Measurements from ENCODE around the gene JAG2. TPM values are rescaled to one million over a fixed set of nuclear protein-coding genes. Genes with fewer than 3 reads are reported as not detected.

The JAG2 gene
- total and polyA plus RNA-seq, 2 of the 13 experiments (the other 11 are each of a cell fraction or from before 2014, with no cell fraction given) = 0.04 to 0.16 TPM

- no peak for DNase-seq (ENCODE audit: low spot score)
- no peaks in the 10 kb centered on the region for H3K9me3 ChIP-seq (ENCODE audit: low read length)
- intact Hi-C loops (cut with micrococcal nuclease; ENCODE audit: unreplicated experiment) (no loop called here), in situ Hi-C loops (cut with HindIII; ENCODE audit: extremely low pct_ligation_motif_present, low pct_unique_long_range_greater_than_20kb) (loop anchor here (5.0 kb wide), 1 partner anchor 79 kb away; no protein-coding TSS in a partner anchor)
- peak; percentile 55 for ATAC-seq
- H3K4me2 ChIP-seq (ENCODE audit: low read depth, low read length) = no peak overlapping the region
- 5% methylated on average over 15 of the region's 18 CpGs for WGBS (ENCODE audit: low lambda C conversion rate)
- FAIRE-seq = no peak
- CTCF ChIA-PET (ENCODE audit: low intra/inter-chr PET ratio, low total read pairs) = interaction anchor here (1.6 kb wide), 1 partner anchor 149 kb away, joined by 12 read pairs; no protein-coding TSS in a partner anchor
- BruUV-seq (replicated peaks) = no TSS peak
- H3K9ac ChIP-seq (ENCODE audit: insufficient read depth, low read depth, low read length) = no peak overlapping the region
- no peaks in the 10 kb centered on the region; the same call in 1 of the 2 replicates for H4K20me1 ChIP-seq (ENCODE audit: insufficient read depth, low read length)
- TF ChIP-seq ATF7-NPFF (CRISPR knock-in tag; IDR thresholded peaks at IDR 0.05; ENCODE audit: low read depth) (no peak), RAD21 (CRISPR knock-in tag; IDR thresholded peaks at IDR 0.05) (peak; percentile 63; the same call in 1 of the 2 replicates), XRCC5 (optimal IDR thresholded peaks at IDR 0.05; ENCODE audit: low read length) (peak; percentile 78), STAG1 (CRISPR knock-in tag; IDR thresholded peaks at IDR 0.05) (peak; percentile 49), ZNF678 (CRISPR knock-in tag; IDR thresholded peaks at IDR 0.05) (no peak), ARNT2 (CRISPR knock-in tag; IDR thresholded peaks at IDR 0.05; ENCODE audit: low read depth) (no peak), KDM2A (CRISPR knock-in tag; IDR thresholded peaks at IDR 0.05; ENCODE audit: borderline replicate concordance, low read depth) (peak; percentile 77; the same call in 1 of the 2 replicates), PCBP1 (IDR thresholded peaks at IDR 0.05; ENCODE audit: borderline replicate concordance, low read depth, low read length) (0 out of 2 replicates have a peak, but pooled peaks have one; percentile 16), UBTF (CRISPR knock-in tag; IDR thresholded peaks at IDR 0.05) (peak; percentile 18; the same call in 1 of the 2 replicates), YY1 (IDR thresholded peaks at IDR 0.05; ENCODE audit: insufficient read depth, insufficient replicate concordance, low read depth, low read length) (peak; percentile 43), SIX4 (CRISPR knock-in tag; IDR thresholded peaks at IDR 0.05) (no peak), SPEN (CRISPR knock-in tag; IDR thresholded peaks at IDR 0.05; ENCODE audit: low read depth) (no peak), GABPB1 (CRISPR knock-in tag; IDR thresholded peaks at IDR 0.05) (0 out of 2 replicates have a peak, but pooled peaks have one; percentile 27), HNRNPLL (IDR thresholded peaks at IDR 0.05; ENCODE audit: low read depth, low read length, poor library complexity, severe bottlenecking) (peak; percentile 18)
- TF ChIP-seq, protein P1, sequence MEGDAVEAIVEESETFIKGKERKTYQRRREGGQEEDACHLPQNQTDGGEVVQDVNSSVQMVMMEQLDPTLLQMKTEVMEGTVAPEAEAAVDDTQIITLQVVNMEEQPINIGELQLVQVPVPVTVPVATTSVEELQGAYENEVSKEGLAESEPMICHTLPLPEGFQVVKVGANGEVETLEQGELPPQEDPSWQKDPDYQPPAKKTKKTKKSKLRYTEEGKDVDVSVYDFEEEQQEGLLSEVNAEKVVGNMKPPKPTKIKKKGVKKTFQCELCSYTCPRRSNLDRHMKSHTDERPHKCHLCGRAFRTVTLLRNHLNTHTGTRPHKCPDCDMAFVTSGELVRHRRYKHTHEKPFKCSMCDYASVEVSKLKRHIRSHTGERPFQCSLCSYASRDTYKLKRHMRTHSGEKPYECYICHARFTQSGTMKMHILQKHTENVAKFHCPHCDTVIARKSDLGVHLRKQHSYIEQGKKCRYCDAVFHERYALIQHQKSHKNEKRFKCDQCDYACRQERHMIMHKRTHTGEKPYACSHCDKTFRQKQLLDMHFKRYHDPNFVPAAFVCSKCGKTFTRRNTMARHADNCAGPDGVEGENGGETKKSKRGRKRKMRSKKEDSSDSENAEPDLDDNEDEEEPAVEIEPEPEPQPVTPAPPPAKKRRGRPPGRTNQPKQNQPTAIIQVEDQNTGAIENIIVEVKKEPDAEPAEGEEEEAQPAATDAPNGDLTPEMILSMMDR (CRISPR knock-in tag; IDR thresholded peaks at IDR 0.05) = peak; percentile 84
- no peak overlapping the region for H3K27ac ChIP-seq (ENCODE audit: extremely low read length, insufficient read depth, low read length)
- H3K79me2 ChIP-seq (ENCODE audit: insufficient read depth, low read length) = no peaks in the 10 kb centered on the region
- peaks cover 32% of the 10 kb centered on the region for H3K4me1 ChIP-seq (ENCODE audit: insufficient read depth, low read length)
- H3K4me3 ChIP-seq (replicated peaks in 1 of 3; ENCODE audit: insufficient read depth in 1 of 3, low read depth in 2 of 3, low read length in 3 of 3) = no peak overlapping the region
- POLR2A ChIA-PET = no interaction called here
- no peaks in the 10 kb centered on the region for H3K36me3 ChIP-seq (replicated peaks in 1 of 2; ENCODE audit: control insufficient read depth in 1 of 2, insufficient read depth in 2 of 2, low read length in 2 of 2)
- H2AFZ ChIP-seq (ENCODE audit: low read length) = no peak overlapping the region
- peaks cover 5 to 42% of the 10 kb centered on the region in 2 experiments; a peak in 3 of 5 replicates for H3K27me3 ChIP-seq (ENCODE audit: control insufficient read depth in 1 of 2, insufficient read depth in 2 of 2, low read length in 2 of 2)
Observed at GRCh38 chr14:105203057-105203531, 34.5 kb upstream of the JAG2 start.
